CD14-positive monocyte (primary cell): ENCODE data around the gene RBM25. TPM values are rescaled to one million over a fixed set of nuclear protein-coding genes. Genes with fewer than 3 reads are reported as not detected.

Experiments
- DNase-seq, 3 donors: peaks; one replicate each; pipeline ENCODE4 v3.0.0-alpha.2; 2011 to 2022
- H2AFZ ChIP-seq: 2 replicates; pipeline ENCODE4 v1.6.0; 2012; ENCODE audit warnings: mild to moderate bottlenecking, low read depth, low read length, inconsistent platforms; ENCODE audit not compliant: insufficient read depth, poor library complexity, severe bottlenecking
- H3K27ac ChIP-seq, 2 donors: 1 replicate in 1 of 2; 2 replicates in 1 of 2; pipeline ENCODE4 v1.5.1; 2012 to 2013; ENCODE audit warnings: low read length in 2 of 2, control low read depth in 1 of 2, inconsistent platforms in 1 of 2, low read depth in 1 of 2, mild to moderate bottlenecking in 1 of 2
- H3K27me3 ChIP-seq, 2 donors: one replicate each; pipeline versions ENCODE4 v1.6.0 to v1.6.1; 2011 to 2013; ENCODE audit warnings: low read length in 2 of 2; ENCODE audit not compliant: control insufficient read depth in 2 of 2, insufficient read depth in 2 of 2
- H3K36me3 ChIP-seq, 2 donors: replicated peaks in 1 of 2; 1 replicate in 1 of 2; 2 replicates in 1 of 2; pipeline versions ENCODE4 v1.5.1 to v1.6.1; 2012 to 2013; ENCODE audit warnings: low read length in 2 of 2, control low read depth in 1 of 2, inconsistent platforms in 1 of 2, mild to moderate bottlenecking in 1 of 2; ENCODE audit not compliant: insufficient read depth in 2 of 2, control insufficient read depth in 1 of 2
- H3K4me1 ChIP-seq, 2 donors: 1 replicate in 1 of 2; 2 replicates in 1 of 2; pipeline versions ENCODE4 v1.5.1 to v1.6.1; 2012 to 2013; ENCODE audit warnings: low read length in 2 of 2, control low read depth in 1 of 2, inconsistent platforms in 1 of 2, mild to moderate bottlenecking in 1 of 2, moderate library complexity in 1 of 2; ENCODE audit not compliant: insufficient read depth in 2 of 2, control insufficient read depth in 1 of 2
- H3K4me2 ChIP-seq: replicated peaks from 2 replicates; pipeline ENCODE3; 2012; ENCODE audit warnings: low read length, moderate library complexity, mild to moderate bottlenecking; ENCODE audit not compliant: poor library complexity, severe bottlenecking; ENCODE audit errors: extremely low read depth
- H3K4me3 ChIP-seq, 3 experiments: fragments of 200-600 bp in 1 of 3; sonication (generic) in 1 of 3; replicated peaks in 1 of 3; 1 replicate in 2 of 3; 2 replicates in 1 of 3; pipeline ENCODE4 v1.5.1; 2011 to 2013; ENCODE audit warnings: low read length in 3 of 3, mild to moderate bottlenecking in 3 of 3, control low read depth in 2 of 3, low read depth in 2 of 3, inconsistent platforms in 1 of 3, moderate library complexity in 1 of 3
- H3K79me2 ChIP-seq: 2 replicates; pipeline ENCODE4 v1.6.0; 2012; ENCODE audit warnings: mild to moderate bottlenecking, control low read depth, inconsistent platforms, low read length, moderate library complexity; ENCODE audit not compliant: insufficient read depth
- H3K9ac ChIP-seq: 2 replicates; pipeline ENCODE4 v1.6.0; 2017; ENCODE audit warnings: low read length, mild to moderate bottlenecking; ENCODE audit not compliant: insufficient read depth, poor library complexity, severe bottlenecking
- H3K9me3 ChIP-seq, 2 donors: replicated peaks in 1 of 2; 1 replicate in 1 of 2; 2 replicates in 1 of 2; pipeline versions ENCODE4 v1.5.1 to v1.6.1; 2012 to 2013; ENCODE audit warnings: low read length in 2 of 2, control low read depth in 1 of 2; ENCODE audit not compliant: control insufficient read depth in 1 of 2, insufficient read depth in 1 of 2
- H4K20me1 ChIP-seq: 2 replicates; pipeline ENCODE4 v1.6.0; 2012; ENCODE audit warnings: mild to moderate bottlenecking, low read length, control low read depth, moderate library complexity; ENCODE audit not compliant: insufficient read depth
- H3K27ac Mint-ChIP-seq, 7 donors: one replicate each; pipeline ENCODE4 v1.8.0; 2020; ENCODE audit warnings: mild to moderate bottlenecking in 7 of 7, mixed read lengths in 7 of 7, moderate library complexity in 6 of 7, inconsistent platforms in 2 of 7
- H3K27me3 Mint-ChIP-seq, 3 donors: one replicate each; pipeline ENCODE4 v1.8.0; 2021 to 2022; ENCODE audit warnings: low read depth in 3 of 3, mild to moderate bottlenecking in 3 of 3, mixed read lengths in 3 of 3, moderate library complexity in 3 of 3, inconsistent platforms in 1 of 3
- H3K36me3 Mint-ChIP-seq, 2 donors: one replicate each; pipeline ENCODE4 v1.8.0; 2020; ENCODE audit warnings: mixed read lengths in 2 of 2, inconsistent platforms in 1 of 2, mild to moderate bottlenecking in 1 of 2
- H3K4me1 Mint-ChIP-seq: one replicate; pipeline ENCODE4 v1.8.0; 2020; ENCODE audit warnings: mild to moderate bottlenecking, mixed read lengths
- H3K4me3 Mint-ChIP-seq, 2 donors: one replicate each; pipeline ENCODE4 v1.8.0; 2020; ENCODE audit warnings: mild to moderate bottlenecking in 2 of 2, mixed read lengths in 2 of 2, moderate library complexity in 1 of 2
- H3K9me3 Mint-ChIP-seq, 7 donors: one replicate each; pipeline ENCODE4 v1.8.0; 2020 to 2022; ENCODE audit warnings: mixed read lengths in 7 of 7, mild to moderate bottlenecking in 6 of 7, moderate library complexity in 6 of 7, inconsistent platforms in 2 of 7
- WGBS: methylation state at CpG from one replicate; pipeline ENCODE4 v1.1.5; 2013; ENCODE audit warnings: missing lambda C conversion rate; ENCODE audit not compliant: insufficient coverage; 5-methylcytosine and 5-hydroxymethylcytosine counted together
- intact Hi-C, 2 donors: fragments of 100-400 bp; cut with micrococcal nuclease; formaldehyde crosslinking; loops; one replicate each; pipeline versions ENCODE4 v1.15.0 to v1.15.1; 2023
- polyA plus RNA-seq, 3 donors: library from polyadenylated mRNA; depleted of rRNA in 1 of 3; unstranded in 2 of 3; stranded (reverse) in 1 of 3; fragments of 300-500 nt in 2 of 3; fragments of >200 nt in 1 of 3; fragmentation: Illumina TruSeq in 2 of 3; gene quantifications; 1 replicate in 2 of 3; 2 replicates in 1 of 3; pipeline ENCODE4 v1.2.3, GENCODE V29; 2012 to 2021
- TF ChIP-seq, protein P1 (sequence below): fragments of 200-600 bp; IDR thresholded peaks from one replicate; pipeline ENCODE4 v1.8.0; 2022; ENCODE audit warnings: antibody characterized with exemption, mild to moderate bottlenecking

RBM25 gene
- polyA plus RNA-seq, 3 donors = 15.6 to 46.5 (median 25.2) TPM

DNA sequence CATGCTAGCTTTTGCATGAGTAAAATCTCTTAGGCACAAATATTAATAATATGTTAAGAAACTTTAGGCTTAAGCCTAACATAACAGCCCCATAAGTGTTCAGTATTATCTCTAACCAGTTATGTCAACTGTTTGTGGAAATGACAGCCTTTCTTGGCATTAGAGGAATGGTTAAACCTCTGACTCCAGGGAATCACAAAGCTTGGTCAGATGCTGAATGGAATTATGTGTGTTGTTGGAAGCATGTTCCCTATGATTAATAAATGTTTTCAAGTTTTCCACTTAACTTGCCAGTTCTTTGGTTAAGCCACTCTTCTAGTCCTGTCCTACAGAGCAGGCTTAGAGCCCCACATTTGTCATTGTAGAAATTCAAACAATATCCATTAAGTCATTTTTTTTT lies 94.9 kb downstream of the RBM25 start:
- H3K27ac Mint-ChIP-seq = no peak overlapping the region
- Histone ChIP-seq H3K4me3 (no peak overlapping the region), H3K9ac (no peak overlapping the region), H3K36me3 (peaks cover 81 to 95% of the 10 kb centered on the region in 2 donors), H3K4me1 (no peaks in the 10 kb centered on the region), H3K4me2 (no peak overlapping the region), H3K27ac (no peak overlapping the region), H3K9me3 (no peaks in the 10 kb centered on the region), H3K27me3 (no peaks in the 10 kb centered on the region), H2AFZ (no peak overlapping the region), H4K20me1 (peaks cover 98% of the 10 kb centered on the region), H3K79me2 (peaks cover 78% of the 10 kb centered on the region)
- peaks cover 0 to 4% (median 0%) of the 10 kb centered on the region in 3 donors for H3K27me3 Mint-ChIP-seq
- no peaks in the 10 kb centered on the region for H3K9me3 Mint-ChIP-seq
- H3K36me3 Mint-ChIP-seq = peaks cover 56 to 81% of the 10 kb centered on the region in 2 donors
- no peaks in the 10 kb centered on the region for H3K4me1 Mint-ChIP-seq
- intact Hi-C loops = no loop called here
- no peak overlapping the region for H3K4me3 Mint-ChIP-seq
- DNase-seq = no peak
- TF ChIP-seq, protein P1, sequence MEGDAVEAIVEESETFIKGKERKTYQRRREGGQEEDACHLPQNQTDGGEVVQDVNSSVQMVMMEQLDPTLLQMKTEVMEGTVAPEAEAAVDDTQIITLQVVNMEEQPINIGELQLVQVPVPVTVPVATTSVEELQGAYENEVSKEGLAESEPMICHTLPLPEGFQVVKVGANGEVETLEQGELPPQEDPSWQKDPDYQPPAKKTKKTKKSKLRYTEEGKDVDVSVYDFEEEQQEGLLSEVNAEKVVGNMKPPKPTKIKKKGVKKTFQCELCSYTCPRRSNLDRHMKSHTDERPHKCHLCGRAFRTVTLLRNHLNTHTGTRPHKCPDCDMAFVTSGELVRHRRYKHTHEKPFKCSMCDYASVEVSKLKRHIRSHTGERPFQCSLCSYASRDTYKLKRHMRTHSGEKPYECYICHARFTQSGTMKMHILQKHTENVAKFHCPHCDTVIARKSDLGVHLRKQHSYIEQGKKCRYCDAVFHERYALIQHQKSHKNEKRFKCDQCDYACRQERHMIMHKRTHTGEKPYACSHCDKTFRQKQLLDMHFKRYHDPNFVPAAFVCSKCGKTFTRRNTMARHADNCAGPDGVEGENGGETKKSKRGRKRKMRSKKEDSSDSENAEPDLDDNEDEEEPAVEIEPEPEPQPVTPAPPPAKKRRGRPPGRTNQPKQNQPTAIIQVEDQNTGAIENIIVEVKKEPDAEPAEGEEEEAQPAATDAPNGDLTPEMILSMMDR = no peak

DNA sequence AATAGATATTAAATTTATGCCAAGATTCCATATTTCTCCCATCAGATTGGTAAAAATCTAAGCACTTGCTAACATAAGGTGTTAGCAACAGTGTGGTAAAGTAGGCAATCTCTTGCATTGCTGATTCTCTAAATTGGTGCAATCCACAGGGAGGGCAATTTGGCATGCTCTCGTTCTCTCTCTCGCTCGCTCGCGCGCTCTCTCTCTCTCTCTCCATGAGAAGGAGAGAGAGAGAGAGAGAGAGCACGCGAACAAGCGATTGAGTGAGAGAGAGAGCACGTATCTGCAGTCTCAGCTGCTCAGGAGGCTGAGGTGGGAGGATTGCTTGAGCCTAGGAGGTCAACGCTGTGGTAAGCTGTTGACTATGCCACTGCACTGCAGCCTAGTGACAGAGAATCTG lies 103.9 kb downstream of the RBM25 start:
- H4K20me1 ChIP-seq = peaks cover 99% of the 10 kb centered on the region
- no peak overlapping the region for H3K9ac ChIP-seq
- H3K9me3 ChIP-seq = no peaks in the 10 kb centered on the region
- H2AFZ ChIP-seq = no peak overlapping the region
- no peaks in the 10 kb centered on the region for H3K4me1 ChIP-seq
- Mint-ChIP-seq H3K4me1 (no peaks in the 10 kb centered on the region), H3K27me3 (peaks cover 0 to under 1% (median 0%) of the 10 kb centered on the region in 3 donors), H3K36me3 (peaks cover 73 to 96% of the 10 kb centered on the region in 2 donors), H3K4me3 (no peak overlapping the region), H3K27ac (peak overlapping the region in 2 of 7 donors; percentile 20 to 54), H3K9me3 (no peaks in the 10 kb centered on the region)
- no peak overlapping the region for H3K4me3 ChIP-seq
- WGBS = 80% methylated on average over 2 of the region's 11 CpGs
- DNase-seq = no peak
- no peaks in the 10 kb centered on the region for H3K27me3 ChIP-seq
- intact Hi-C loops = no loop called here
- no peak overlapping the region for H3K27ac ChIP-seq
- TF ChIP-seq, protein P1 = no peak
- H3K36me3 ChIP-seq = peaks cover 84 to 100% of the 10 kb centered on the region in 2 donors
- H3K4me2 ChIP-seq = no peak overlapping the region
- H3K79me2 ChIP-seq = peaks cover 81% of the 10 kb centered on the region
